HepG2 (cell line): ENCODE data around the gene NIP7. TPM values are rescaled to one million over a fixed set of nuclear protein-coding genes. Genes with fewer than 3 reads are reported as not detected.

Source experiments
- ATAC-seq: fragments of 200-7000 bp; cut with Tn5 transposase; 3 replicates; pipeline ENCODE4 v1.9.1; 2020; ENCODE audit warnings: mild to moderate bottlenecking, moderate library complexity
- BruUV-seq: library from RNA; stranded (reverse); fragments of 400-500 nt; replicated peaks from 2 replicates; lab custom pipeline; 2021; lab: Mats Ljungman, UMichigan
- CTCF ChIA-PET: fragments of 300-600 bp; formaldehyde crosslinking; extraction: SDS; loops from one replicate; lab custom pipeline; 2021; ENCODE audit warnings: low total read pairs, inconsistent platforms, low intra/inter-chr PET ratio; lab: Yijun Ruan, JAX
- POLR2A ChIA-PET: fragments of 350-600 bp; sonication (Branson Sonifier 250); formaldehyde crosslinking; loops from one replicate; lab custom pipeline; 2020; ENCODE audit warnings: antibody characterized with exemption, inconsistent platforms; lab: Yijun Ruan, JAX
- DNase-seq: peaks from one replicate; pipeline ENCODE4 v3.0.0-alpha.2; 2015; ENCODE audit warnings: low spot score
- FAIRE-seq: peaks from 3 replicates; lab custom pipeline; 2011; peaks lifted over from hg19 to GRCh38; lab: Jason Lieb, UNC
- H2AFZ ChIP-seq: one replicate; pipeline ENCODE4 v1.6.1; 2011; ENCODE audit warnings: low read length, inconsistent platforms
- H3K27ac ChIP-seq: fragments of 300-600 bp; 3 replicates; pipeline ENCODE4 v1.8.0; 2011; ENCODE audit warnings: mixed run types, mild to moderate bottlenecking, mixed read lengths, low read length, inconsistent platforms; ENCODE audit not compliant: insufficient read depth; ENCODE audit errors: extremely low read length
- H3K27me3 ChIP-seq, 2 experiments: fragments of 200-600 bp in 1 of 2; 2 replicates in 1 of 2; 3 replicates in 1 of 2; pipeline versions ENCODE4 v1.6.0 to v1.8.0; 2011; ENCODE audit warnings: low read length in 2 of 2, mild to moderate bottlenecking in 2 of 2, moderate library complexity in 2 of 2, inconsistent platforms in 1 of 2; ENCODE audit not compliant: insufficient read depth in 2 of 2, control insufficient read depth in 1 of 2
- H3K36me3 ChIP-seq, 2 experiments: fragments of 200-600 bp in 1 of 2; replicated peaks in 1 of 2; 2 replicates in 1 of 2; 3 replicates in 1 of 2; pipeline versions ENCODE4 v1.5.1 to v1.8.0; 2011; ENCODE audit warnings: low read length in 2 of 2, inconsistent platforms in 1 of 2; ENCODE audit not compliant: insufficient read depth in 2 of 2, control insufficient read depth in 1 of 2
- H3K4me1 ChIP-seq: 2 replicates; pipeline ENCODE4 v1.5.1; 2012; ENCODE audit warnings: low read length, inconsistent platforms; ENCODE audit not compliant: insufficient read depth
- H3K4me2 ChIP-seq: 2 replicates; pipeline ENCODE4 v1.6.0; 2011; ENCODE audit warnings: low read depth, low read length, inconsistent platforms
- H3K4me3 ChIP-seq, 3 experiments: fragments of 200-600 bp in 1 of 3; sonication (generic), shearing (Covaris generic) in 1 of 3; replicated peaks in 1 of 3; 2 replicates each; pipeline ENCODE4 v1.5.1; 2011 to 2016; ENCODE audit warnings: low read length in 3 of 3, inconsistent platforms in 2 of 3, low read depth in 2 of 3, mild to moderate bottlenecking in 2 of 3, control low read depth in 1 of 3, mixed read lengths in 1 of 3; ENCODE audit not compliant: insufficient read depth in 1 of 3
- H3K79me2 ChIP-seq: one replicate; pipeline ENCODE4 v1.6.1; 2011; ENCODE audit warnings: low read length, inconsistent platforms; ENCODE audit not compliant: insufficient read depth
- H3K9ac ChIP-seq: 2 replicates; pipeline ENCODE4 v1.6.0; 2011; ENCODE audit warnings: mild to moderate bottlenecking, low read depth, low read length, inconsistent platforms; ENCODE audit not compliant: insufficient read depth
- H3K9me3 ChIP-seq: 2 replicates; pipeline ENCODE4 v1.5.1; 2012; ENCODE audit warnings: mild to moderate bottlenecking, low read length
- H4K20me1 ChIP-seq: 2 replicates; pipeline ENCODE4 v1.6.0; 2011; ENCODE audit warnings: inconsistent platforms, mild to moderate bottlenecking, low read length, moderate library complexity; ENCODE audit not compliant: insufficient read depth
- AGO2 ChIP-seq: fragments of 200-400 bp; formaldehyde crosslinking; optimal IDR thresholded peaks from 2 replicates; pipeline ENCODE3; 2017; ENCODE audit warnings: mild to moderate bottlenecking, low read depth, low read length, moderate library complexity
- ASH2L ChIP-seq: fragments of 300-600, 200-600 bp; sonication (generic); IDR thresholded peaks from 2 replicates; pipeline ENCODE4 v1.7.0; 2017; ENCODE audit warnings: low read depth, mild to moderate bottlenecking, moderate library complexity, mixed read lengths, low read length; ENCODE audit not compliant: insufficient read length
- FOSL2 ChIP-seq: sonication (generic); formaldehyde crosslinking; IDR thresholded peaks from 2 replicates; pipeline ENCODE4 v1.4.0; 2020; ENCODE audit warnings: missing genetic modification reagents
- HNRNPUL1 ChIP-seq: fragments of 200-400 bp; formaldehyde crosslinking; IDR thresholded peaks from 2 replicates; pipeline ENCODE4 v1.6.1; 2017; ENCODE audit warnings: low read depth, mild to moderate bottlenecking, low read length, moderate library complexity
- MIER3 ChIP-seq: IDR thresholded peaks from 2 replicates; pipeline ENCODE4 v1.6.1; 2016; ENCODE audit warnings: missing compliant biosample characterization, borderline replicate concordance
- POLR2G ChIP-seq: fragments of 200-400 bp; formaldehyde crosslinking; IDR thresholded peaks from 2 replicates; pipeline ENCODE4 v1.6.1; 2018; ENCODE audit warnings: mild to moderate bottlenecking, low read depth, low read length, moderate library complexity
- RBFOX2 ChIP-seq: fragments of 200-400 bp; formaldehyde crosslinking; IDR thresholded peaks from 2 replicates; pipeline ENCODE4 v1.6.1; 2017; ENCODE audit warnings: low read depth, mild to moderate bottlenecking, low read length
- RBM39 ChIP-seq: fragments of 200-400 bp; formaldehyde crosslinking; IDR thresholded peaks from one replicate; pipeline ENCODE4 v1.6.1; 2018; ENCODE audit warnings: antibody characterized with exemption, mild to moderate bottlenecking, low read depth, low read length; ENCODE audit not compliant: poor library complexity, severe bottlenecking
- SNAPC4 ChIP-seq: sonication (generic); formaldehyde crosslinking; IDR thresholded peaks from 2 replicates; pipeline ENCODE4 v1.4.0; 2020; ENCODE audit warnings: mild to moderate bottlenecking, missing genetic modification reagents
- ZBTB14 ChIP-seq: sonication (generic); formaldehyde crosslinking; IDR thresholded peaks from 2 replicates; pipeline ENCODE4 v1.4.0; 2020; ENCODE audit warnings: missing genetic modification reagents
- ZNF557 ChIP-seq: sonication (generic); formaldehyde crosslinking; IDR thresholded peaks from 2 replicates; pipeline ENCODE4 v1.4.0; 2020; ENCODE audit warnings: missing genetic modification reagents
- ZNF564 ChIP-seq: sonication (generic); formaldehyde crosslinking; IDR thresholded peaks from 2 replicates; pipeline ENCODE4 v1.8.1; 2023; ENCODE audit warnings: mild to moderate bottlenecking, missing genetic modification reagents
- ZNF724P ChIP-seq: sonication (generic); formaldehyde crosslinking; IDR thresholded peaks from 2 replicates; pipeline ENCODE4 v1.8.0; 2022; ENCODE audit warnings: missing genetic modification reagents, borderline replicate concordance
- ZNF766 ChIP-seq: sonication (generic); formaldehyde crosslinking; IDR thresholded peaks from 2 replicates; pipeline ENCODE4 v1.5.0; 2020; ENCODE audit warnings: missing genetic modification reagents, borderline replicate concordance
- ZNF768 ChIP-seq: sonication (generic); formaldehyde crosslinking; IDR thresholded peaks from 2 replicates; pipeline ENCODE4 v1.4.0; 2020; ENCODE audit warnings: missing genetic modification reagents
- ZNF770 ChIP-seq: sonication (generic); formaldehyde crosslinking; IDR thresholded peaks from 2 replicates; pipeline ENCODE4 v1.5.0; 2020; ENCODE audit warnings: mild to moderate bottlenecking, missing genetic modification reagents
- WGBS: methylation state at CpG from one replicate; pipeline ENCODE4 v1.1.6; 2017; ENCODE audit warnings: low lambda C conversion rate; 5-methylcytosine and 5-hydroxymethylcytosine counted together
- in situ Hi-C: cut with HindIII; loops from 2 replicates; pipeline ENCODE4 v1.10.0; 2017; ENCODE audit warnings: low pct_unique_long_range_greater_than_20kb; ENCODE audit not compliant: extremely low pct_ligation_motif_present
- intact Hi-C: fragments of 100-400 bp; cut with micrococcal nuclease; formaldehyde crosslinking; loops from one replicate; pipeline ENCODE4 v1.10.0; 2022; ENCODE audit not compliant: unreplicated experiment
- polyA plus RNA-seq, 8 experiments: library from polyadenylated mRNA; depleted of rRNA in 3 of 8; stranded (reverse) in 7 of 8; unstranded in 1 of 8; fragments of >200 nt; fragmentation: Illumina TruSeq in 4 of 8; extraction: Trizol in 4 of 8; gene quantifications; 2 replicates each; pipeline versions ENCODE4 v1.2.1 to v1.2.3, GENCODE V29; 2011 to 2016; ENCODE audit warnings: low read depth in 4 of 8, missing spikeins in 1 of 8, mixed read lengths in 1 of 8; ENCODE audit not compliant: insufficient read depth in 1 of 8
- total RNA-seq, 5 experiments: library from RNA; depleted of rRNA; stranded (reverse); fragments of >200 nt; fragmentation: Illumina TruSeq; extraction: Trizol; gene quantifications; 2 replicates each; pipeline ENCODE4 v1.2.3, GENCODE V29; 2016; ENCODE audit warnings: low read depth in 1 of 5

Gene NIP7
- total and polyA plus RNA-seq, 2 of the 13 experiments (the other 11 are each of a cell fraction or from before 2014, with no cell fraction given): 15.3 to 114 TPM

- TF ChIP-seq ZBTB14 (no peak), AGO2 (peak; percentile 49), POLR2G (peak; percentile 52; the same call in 1 of the 2 replicates), MIER3 (no peak), ZNF766 (CRISPR knock-in tag) (no peak)
Measured at GRCh38 chr16:69322343-69322742, 17.2 kb upstream of the NIP7 start (continued).

GRCh38 chr16:69323415-69323814, 16.2 kb upstream of the NIP7 start:
- Histone ChIP-seq H3K4me3 (no peak overlapping the region), H3K27ac (no peak overlapping the region), H4K20me1 (peaks cover 23% of the 10 kb centered on the region), H3K27me3 (no peaks in the 10 kb centered on the region), H2AFZ (no peak overlapping the region), H3K4me2 (no peak overlapping the region), H3K9me3 (no peaks in the 10 kb centered on the region), H3K36me3 (peaks cover 42 to 70% of the 10 kb centered on the region in 2 experiments), H3K79me2 (peaks cover 43% of the 10 kb centered on the region), H3K9ac (no peak overlapping the region), H3K4me1 (peaks cover 45% of the 10 kb centered on the region)
- POLR2A ChIA-PET: interaction anchor here (0.6 to 2.3 kb wide), 3 partner anchors 12 to 17 kb away, joined by 4 to 5 read pairs (median 5); partner anchors contain the start of genes COG8, NIP7 and VPS4A
- WGBS: 97% methylated on average over 10 of the region's 14 CpGs
- DNase-seq (no peak), ATAC-seq (no peak), FAIRE-seq (no peak)
- no TSS peak for BruUV-seq
- in situ Hi-C loops: no loop called here
- intact Hi-C loops: no loop called here
- CTCF ChIA-PET: no interaction called here
- no peak for TF ChIP-seq ZNF564 (CRISPR knock-in tag)
- no peak for TF ChIP-seq HNRNPUL1
- TF ChIP-seq RBM39: peak; percentile 22
- no peak for TF ChIP-seq FOSL2
- TF ChIP-seq RBFOX2: peak; percentile 51
- TF ChIP-seq ZNF768: 0 out of 2 replicates have a peak, but pooled peaks have one; percentile 13
- peak; percentile 73 for TF ChIP-seq AGO2
- 0 out of 2 replicates have a peak, but pooled peaks have one; percentile 16 for TF ChIP-seq ZNF770 (CRISPR knock-in tag)
- TF ChIP-seq ZNF557 (CRISPR knock-in tag): no peak
- TF ChIP-seq SNAPC4 (CRISPR knock-in tag): no peak
- no peak for TF ChIP-seq ZNF724P (CRISPR knock-in tag)
- no peak for TF ChIP-seq ASH2L
